Skeletal muscle cell (primary cell): ENCODE measurements around the gene NRXN3.

Experiments
- DNase-seq: peaks from one replicate; pipeline ENCODE4 v3.0.0-alpha.2; 2010; ENCODE audit warnings: low read depth
- H3K4me3 ChIP-seq: 2 replicates; pipeline ENCODE4 v1.5.1; 2011; ENCODE audit warnings: low read depth, mild to moderate bottlenecking, control low read depth, low read length, moderate library complexity

Gene NRXN3

GRCh38 chr14:79570648-79571047, 1400.5 kb downstream of the NRXN3 start:
- H3K4me3 ChIP-seq: no peak overlapping the region

GRCh38 chr14:79571366-79571765, 1401.2 kb downstream of the NRXN3 start:
- H3K4me3 ChIP-seq: no peak overlapping the region
- DNase-seq: no peak

More at GRCh38 chr14:79570648-79571047, 1400.5 kb downstream of the NRXN3 start:
- no peak for DNase-seq

GRCh38 chr14:79573486-79573885, 1403.3 kb downstream of the NRXN3 start:
- no peak overlapping the region for H3K4me3 ChIP-seq
- DNase-seq: peak; percentile 38

- no peak overlapping the region for H3K4me3 ChIP-seq
- no peak for DNase-seq
These were observed 1404.9 kb downstream of the NRXN3 start for GRCh38 chr14:79575032-79575431.

GRCh38 chr14:79576424-79576823, 1406.3 kb downstream of the NRXN3 start:
- no peak for DNase-seq
- no peak overlapping the region for H3K4me3 ChIP-seq

- no peak for DNase-seq
These were observed 1408.3 kb downstream of the NRXN3 start for GRCh38 chr14:79578470-79578869.

GRCh38 chr14:79580414-79580813, 1410.2 kb downstream of the NRXN3 start:
- DNase-seq: no peak

More at GRCh38 chr14:79578470-79578869, 1408.3 kb downstream of the NRXN3 start:
- no peak overlapping the region for H3K4me3 ChIP-seq

GRCh38 chr14:79580906-79581305, 1410.7 kb downstream of the NRXN3 start:
- DNase-seq: no peak

More at GRCh38 chr14:79580414-79580813, 1410.2 kb downstream of the NRXN3 start:
- H3K4me3 ChIP-seq: no peak overlapping the region

GRCh38 chr14:79581912-79582576, 1411.9 kb downstream of the NRXN3 start:
- H3K4me3 ChIP-seq: no peak overlapping the region
- DNase-seq: no peak

More at GRCh38 chr14:79580906-79581305, 1410.7 kb downstream of the NRXN3 start:
- H3K4me3 ChIP-seq: no peak overlapping the region

- H3K4me3 ChIP-seq: no peak overlapping the region
- DNase-seq: peak; percentile 48
These were observed 1413.7 kb downstream of the NRXN3 start for GRCh38 chr14:79583738-79584408.

GRCh38 chr14:79584679-79585078, 1414.5 kb downstream of the NRXN3 start:
- peak; percentile 68 for DNase-seq
- H3K4me3 ChIP-seq: no peak overlapping the region

- no peak for DNase-seq
- H3K4me3 ChIP-seq: no peak overlapping the region
These were observed 1415.7 kb downstream of the NRXN3 start for GRCh38 chr14:79585845-79586244.

- no peak overlapping the region for H3K4me3 ChIP-seq
- DNase-seq: no peak
These were observed 1416.2 kb downstream of the NRXN3 start for GRCh38 chr14:79586416-79586815.

- no peak overlapping the region for H3K4me3 ChIP-seq
- no peak for DNase-seq
These were observed 1416.9 kb downstream of the NRXN3 start for GRCh38 chr14:79586989-79587598.

GRCh38 chr14:79587875-79588274, 1417.7 kb downstream of the NRXN3 start:
- no peak for DNase-seq
- H3K4me3 ChIP-seq: no peak overlapping the region

GRCh38 chr14:79588398-79588797, 1418.2 kb downstream of the NRXN3 start:
- DNase-seq: no peak
- no peak overlapping the region for H3K4me3 ChIP-seq

GRCh38 chr14:79596551-79596950, 1426.4 kb downstream of the NRXN3 start:
- no peak overlapping the region for H3K4me3 ChIP-seq
- DNase-seq: no peak

GRCh38 chr14:79597566-79597965, 1427.4 kb downstream of the NRXN3 start:
- H3K4me3 ChIP-seq: no peak overlapping the region
- DNase-seq: no peak

GRCh38 chr14:79598339-79598738, 1428.2 kb downstream of the NRXN3 start:
- no peak overlapping the region for H3K4me3 ChIP-seq
- peak; percentile 58 for DNase-seq

GRCh38 chr14:79599239-79599638, 1429.1 kb downstream of the NRXN3 start:
- DNase-seq: no peak
- H3K4me3 ChIP-seq: no peak overlapping the region

- H3K4me3 ChIP-seq: no peak overlapping the region
- DNase-seq: no peak
These were observed 1430.2 kb downstream of the NRXN3 start for GRCh38 chr14:79600406-79600805.
